CD14-positive monocyte (primary cell): ENCODE data around the gene STK32A. TPM values are rescaled to one million over a fixed set of nuclear protein-coding genes. Genes with fewer than 3 reads are reported as not detected.

Experiments used
- DNase-seq, 3 donors: peaks; one replicate each; pipeline ENCODE4 v3.0.0-alpha.2; 2011 to 2022
- H2AFZ ChIP-seq: 2 replicates; pipeline ENCODE4 v1.6.0; 2012; ENCODE audit warnings: mild to moderate bottlenecking, low read depth, low read length, inconsistent platforms; ENCODE audit not compliant: insufficient read depth, poor library complexity, severe bottlenecking
- H3K27ac ChIP-seq, 2 donors: 1 replicate in 1 of 2; 2 replicates in 1 of 2; pipeline ENCODE4 v1.5.1; 2012 to 2013; ENCODE audit warnings: low read length in 2 of 2, control low read depth in 1 of 2, inconsistent platforms in 1 of 2, low read depth in 1 of 2, mild to moderate bottlenecking in 1 of 2
- H3K27me3 ChIP-seq, 2 donors: one replicate each; pipeline versions ENCODE4 v1.6.0 to v1.6.1; 2011 to 2013; ENCODE audit warnings: low read length in 2 of 2; ENCODE audit not compliant: control insufficient read depth in 2 of 2, insufficient read depth in 2 of 2
- H3K36me3 ChIP-seq, 2 donors: replicated peaks in 1 of 2; 1 replicate in 1 of 2; 2 replicates in 1 of 2; pipeline versions ENCODE4 v1.5.1 to v1.6.1; 2012 to 2013; ENCODE audit warnings: low read length in 2 of 2, control low read depth in 1 of 2, inconsistent platforms in 1 of 2, mild to moderate bottlenecking in 1 of 2; ENCODE audit not compliant: insufficient read depth in 2 of 2, control insufficient read depth in 1 of 2
- H3K4me1 ChIP-seq, 2 donors: 1 replicate in 1 of 2; 2 replicates in 1 of 2; pipeline versions ENCODE4 v1.5.1 to v1.6.1; 2012 to 2013; ENCODE audit warnings: low read length in 2 of 2, control low read depth in 1 of 2, inconsistent platforms in 1 of 2, mild to moderate bottlenecking in 1 of 2, moderate library complexity in 1 of 2; ENCODE audit not compliant: insufficient read depth in 2 of 2, control insufficient read depth in 1 of 2
- H3K4me2 ChIP-seq: replicated peaks from 2 replicates; pipeline ENCODE3; 2012; ENCODE audit warnings: low read length, moderate library complexity, mild to moderate bottlenecking; ENCODE audit not compliant: poor library complexity, severe bottlenecking; ENCODE audit errors: extremely low read depth
- H3K4me3 ChIP-seq, 3 experiments: fragments of 200-600 bp in 1 of 3; sonication (generic) in 1 of 3; replicated peaks in 1 of 3; 1 replicate in 2 of 3; 2 replicates in 1 of 3; pipeline ENCODE4 v1.5.1; 2011 to 2013; ENCODE audit warnings: low read length in 3 of 3, mild to moderate bottlenecking in 3 of 3, control low read depth in 2 of 3, low read depth in 2 of 3, inconsistent platforms in 1 of 3, moderate library complexity in 1 of 3
- H3K79me2 ChIP-seq: 2 replicates; pipeline ENCODE4 v1.6.0; 2012; ENCODE audit warnings: mild to moderate bottlenecking, control low read depth, inconsistent platforms, low read length, moderate library complexity; ENCODE audit not compliant: insufficient read depth
- H3K9ac ChIP-seq: 2 replicates; pipeline ENCODE4 v1.6.0; 2017; ENCODE audit warnings: low read length, mild to moderate bottlenecking; ENCODE audit not compliant: insufficient read depth, poor library complexity, severe bottlenecking
- H3K9me3 ChIP-seq, 2 donors: replicated peaks in 1 of 2; 1 replicate in 1 of 2; 2 replicates in 1 of 2; pipeline versions ENCODE4 v1.5.1 to v1.6.1; 2012 to 2013; ENCODE audit warnings: low read length in 2 of 2, control low read depth in 1 of 2; ENCODE audit not compliant: control insufficient read depth in 1 of 2, insufficient read depth in 1 of 2
- H4K20me1 ChIP-seq: 2 replicates; pipeline ENCODE4 v1.6.0; 2012; ENCODE audit warnings: mild to moderate bottlenecking, low read length, control low read depth, moderate library complexity; ENCODE audit not compliant: insufficient read depth
- H3K27ac Mint-ChIP-seq, 7 donors: one replicate each; pipeline ENCODE4 v1.8.0; 2020; ENCODE audit warnings: mild to moderate bottlenecking in 7 of 7, mixed read lengths in 7 of 7, moderate library complexity in 6 of 7, inconsistent platforms in 2 of 7
- H3K27me3 Mint-ChIP-seq, 3 donors: one replicate each; pipeline ENCODE4 v1.8.0; 2021 to 2022; ENCODE audit warnings: low read depth in 3 of 3, mild to moderate bottlenecking in 3 of 3, mixed read lengths in 3 of 3, moderate library complexity in 3 of 3, inconsistent platforms in 1 of 3
- H3K36me3 Mint-ChIP-seq, 2 donors: one replicate each; pipeline ENCODE4 v1.8.0; 2020; ENCODE audit warnings: mixed read lengths in 2 of 2, inconsistent platforms in 1 of 2, mild to moderate bottlenecking in 1 of 2
- H3K4me1 Mint-ChIP-seq: one replicate; pipeline ENCODE4 v1.8.0; 2020; ENCODE audit warnings: mild to moderate bottlenecking, mixed read lengths
- H3K4me3 Mint-ChIP-seq, 2 donors: one replicate each; pipeline ENCODE4 v1.8.0; 2020; ENCODE audit warnings: mild to moderate bottlenecking in 2 of 2, mixed read lengths in 2 of 2, moderate library complexity in 1 of 2
- H3K9me3 Mint-ChIP-seq, 7 donors: one replicate each; pipeline ENCODE4 v1.8.0; 2020 to 2022; ENCODE audit warnings: mixed read lengths in 7 of 7, mild to moderate bottlenecking in 6 of 7, moderate library complexity in 6 of 7, inconsistent platforms in 2 of 7
- WGBS: methylation state at CpG from one replicate; pipeline ENCODE4 v1.1.5; 2013; ENCODE audit warnings: missing lambda C conversion rate; ENCODE audit not compliant: insufficient coverage; 5-methylcytosine and 5-hydroxymethylcytosine counted together
- intact Hi-C, 2 donors: fragments of 100-400 bp; cut with micrococcal nuclease; formaldehyde crosslinking; loops; one replicate each; pipeline versions ENCODE4 v1.15.0 to v1.15.1; 2023
- polyA plus RNA-seq, 3 donors: library from polyadenylated mRNA; depleted of rRNA in 1 of 3; unstranded in 2 of 3; stranded (reverse) in 1 of 3; fragments of 300-500 nt in 2 of 3; fragments of >200 nt in 1 of 3; fragmentation: Illumina TruSeq in 2 of 3; gene quantifications; 1 replicate in 2 of 3; 2 replicates in 1 of 3; pipeline ENCODE4 v1.2.3, GENCODE V29; 2012 to 2021
- TF ChIP-seq, protein P1 (sequence below): fragments of 200-600 bp; IDR thresholded peaks from one replicate; pipeline ENCODE4 v1.8.0; 2022; ENCODE audit warnings: antibody characterized with exemption, mild to moderate bottlenecking

STK32A gene
- polyA plus RNA-seq, 3 donors = not detected

DNA sequence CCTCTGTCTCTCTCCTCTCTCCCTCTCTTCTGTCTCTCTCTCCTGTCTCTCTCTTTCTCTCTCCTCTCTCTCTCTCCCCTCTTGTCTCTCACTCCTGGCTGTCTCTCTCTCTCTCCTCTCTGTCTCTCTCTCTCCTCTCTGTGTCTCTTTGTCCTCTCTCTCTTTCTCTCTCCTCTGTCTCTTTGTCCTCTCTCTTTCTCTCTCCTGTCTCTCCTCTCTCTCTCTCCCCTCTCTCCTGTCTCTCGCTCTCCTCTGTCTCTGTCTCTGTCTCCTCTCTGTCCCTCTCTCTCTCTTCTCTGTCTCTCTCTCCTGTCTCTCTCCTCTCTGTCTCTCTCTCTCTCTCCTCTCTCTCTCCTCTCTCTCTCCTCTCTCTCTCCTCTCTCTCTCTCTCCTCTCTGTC, 25.0 kb downstream of the STK32A start:
- H3K9me3 ChIP-seq = no peaks in the 10 kb centered on the region
- WGBS = 86% methylated on average over 1 of the region's 1 CpG
- H3K79me2 ChIP-seq = no peaks in the 10 kb centered on the region
- no peaks in the 10 kb centered on the region for H3K27me3 ChIP-seq
- H3K4me2 ChIP-seq = no peak overlapping the region
- no peak overlapping the region for H3K27ac Mint-ChIP-seq
- H3K9ac ChIP-seq = no peak overlapping the region
- H4K20me1 ChIP-seq = no peaks in the 10 kb centered on the region
- H3K9me3 Mint-ChIP-seq = peaks cover 2 to 10% (median 5%) of the 10 kb centered on the region in 7 donors
- H3K4me1 ChIP-seq = no peaks in the 10 kb centered on the region
- H3K4me3 Mint-ChIP-seq = no peak overlapping the region
- no peaks in the 10 kb centered on the region for H3K36me3 Mint-ChIP-seq
- H3K4me3 ChIP-seq = no peak overlapping the region
- H3K27ac ChIP-seq = no peak overlapping the region
- H3K4me1 Mint-ChIP-seq = no peaks in the 10 kb centered on the region
- no peak overlapping the region for H2AFZ ChIP-seq
- no peaks in the 10 kb centered on the region for H3K36me3 ChIP-seq
- intact Hi-C loops = no loop called here
- peaks cover 8 to 10% (median 10%) of the 10 kb centered on the region in 3 donors for H3K27me3 Mint-ChIP-seq
- DNase-seq = no peak
- TF ChIP-seq, protein P1, sequence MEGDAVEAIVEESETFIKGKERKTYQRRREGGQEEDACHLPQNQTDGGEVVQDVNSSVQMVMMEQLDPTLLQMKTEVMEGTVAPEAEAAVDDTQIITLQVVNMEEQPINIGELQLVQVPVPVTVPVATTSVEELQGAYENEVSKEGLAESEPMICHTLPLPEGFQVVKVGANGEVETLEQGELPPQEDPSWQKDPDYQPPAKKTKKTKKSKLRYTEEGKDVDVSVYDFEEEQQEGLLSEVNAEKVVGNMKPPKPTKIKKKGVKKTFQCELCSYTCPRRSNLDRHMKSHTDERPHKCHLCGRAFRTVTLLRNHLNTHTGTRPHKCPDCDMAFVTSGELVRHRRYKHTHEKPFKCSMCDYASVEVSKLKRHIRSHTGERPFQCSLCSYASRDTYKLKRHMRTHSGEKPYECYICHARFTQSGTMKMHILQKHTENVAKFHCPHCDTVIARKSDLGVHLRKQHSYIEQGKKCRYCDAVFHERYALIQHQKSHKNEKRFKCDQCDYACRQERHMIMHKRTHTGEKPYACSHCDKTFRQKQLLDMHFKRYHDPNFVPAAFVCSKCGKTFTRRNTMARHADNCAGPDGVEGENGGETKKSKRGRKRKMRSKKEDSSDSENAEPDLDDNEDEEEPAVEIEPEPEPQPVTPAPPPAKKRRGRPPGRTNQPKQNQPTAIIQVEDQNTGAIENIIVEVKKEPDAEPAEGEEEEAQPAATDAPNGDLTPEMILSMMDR = no peak

DNA sequence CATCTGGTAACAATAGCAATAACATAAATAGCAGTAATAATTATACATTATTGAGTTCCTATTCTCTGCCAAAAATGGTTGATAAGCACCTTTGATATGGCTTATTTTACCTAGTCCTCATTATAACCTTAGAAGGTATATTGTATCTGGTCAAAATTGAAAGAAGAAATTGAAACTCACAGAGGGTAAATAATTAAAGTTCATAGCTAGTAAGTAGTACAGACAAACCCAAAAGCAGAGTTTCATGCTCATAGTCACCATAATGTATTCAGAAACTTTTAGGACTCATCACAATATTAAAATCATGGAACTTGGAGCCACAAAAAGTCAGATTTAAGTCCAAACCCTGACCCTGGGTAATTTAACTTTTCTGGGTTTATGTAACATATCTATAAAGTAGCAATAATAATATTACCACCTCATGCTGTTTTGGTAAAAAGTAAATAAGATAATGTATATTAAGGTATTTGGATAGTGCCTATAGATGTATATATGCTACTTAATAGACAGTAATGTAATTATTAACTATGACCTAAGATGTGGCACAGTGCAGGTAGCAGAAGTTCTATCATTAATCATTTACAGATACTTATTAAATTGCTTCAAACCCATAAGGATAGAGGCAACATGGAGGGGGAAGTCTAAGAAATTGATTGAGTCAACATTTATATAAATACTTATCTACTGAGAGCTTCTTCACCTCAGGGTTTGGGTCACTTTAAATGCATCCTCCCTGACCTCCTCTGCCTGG, 32.4 kb downstream of the STK32A start:
- no peak overlapping the region for H3K9ac ChIP-seq
- H3K4me2 ChIP-seq = no peak overlapping the region
- H3K27me3 Mint-ChIP-seq = peaks cover 2 to 6% (median 6%) of the 10 kb centered on the region in 3 donors
- no peaks in the 10 kb centered on the region for H4K20me1 ChIP-seq
- intact Hi-C loops = no loop called here
- peaks cover 0 to 13% (median 5%) of the 10 kb centered on the region in 7 donors for H3K9me3 Mint-ChIP-seq
- no peak overlapping the region for H2AFZ ChIP-seq
- TF ChIP-seq, protein P1 = no peak
- peaks cover 0 to 2% of the 10 kb centered on the region in 2 donors for H3K27me3 ChIP-seq
- no peak for DNase-seq
- H3K36me3 Mint-ChIP-seq = no peaks in the 10 kb centered on the region
- no peaks in the 10 kb centered on the region for H3K79me2 ChIP-seq
- H3K27ac Mint-ChIP-seq = no peak overlapping the region
- no peaks in the 10 kb centered on the region for H3K36me3 ChIP-seq
- H3K27ac ChIP-seq = no peak overlapping the region
- no peak overlapping the region for H3K4me3 ChIP-seq
- H3K4me3 Mint-ChIP-seq = no peak overlapping the region
- no peaks in the 10 kb centered on the region for H3K4me1 Mint-ChIP-seq
- H3K9me3 ChIP-seq = no peaks in the 10 kb centered on the region
- H3K4me1 ChIP-seq = no peaks in the 10 kb centered on the region
